Thoracic aorta (tissue), 2 donors: Measurements from ENCODE around the gene ARHGAP4. TPM values are rescaled to one million over a fixed set of nuclear protein-coding genes. Genes with fewer than 3 reads are reported as not detected.

ENCODE experiments used
- ATAC-seq: fragments of 150-250 bp; one replicate; pipeline ENCODE4 v1.8.0; 2017; ENCODE audit warnings: low read depth; ENCODE audit not compliant: insufficient number of reproducible peaks, low FRiP score
- DNase-seq: peaks from one replicate; pipeline ENCODE4 v3.0.0-alpha.2; 2020; ENCODE audit warnings: low spot score
- H3K27ac ChIP-seq, 2 donors: fragments of 200-600 bp; sonication (generic); 1 replicate in 1 of 2; 2 replicates in 1 of 2; pipeline ENCODE4 v1.5.1; 2016; ENCODE audit warnings: mild to moderate bottlenecking in 2 of 2, moderate library complexity in 2 of 2
- H3K27me3 ChIP-seq: fragments of 200-600 bp; sonication (generic); replicated peaks from 2 replicates; pipeline ENCODE4 v1.6.0; 2016; ENCODE audit warnings: mild to moderate bottlenecking; ENCODE audit not compliant: insufficient read depth
- H3K36me3 ChIP-seq: fragments of 200-600 bp; sonication (generic); one replicate; pipeline ENCODE4 v1.5.1; 2016
- H3K4me1 ChIP-seq, 2 donors: fragments of 200-600 bp; sonication (generic); 1 replicate in 1 of 2; 2 replicates in 1 of 2; pipeline versions ENCODE4 v1.5.1 to v1.6.0; 2016; ENCODE audit warnings: low read depth in 2 of 2, mild to moderate bottlenecking in 1 of 2; ENCODE audit not compliant: control insufficient read depth in 1 of 2
- H3K4me3 ChIP-seq: fragments of 200-600 bp; sonication (generic); 2 replicates; pipeline ENCODE4 v1.5.1; 2016; ENCODE audit warnings: mild to moderate bottlenecking
- H3K9me3 ChIP-seq: fragments of 200-600 bp; sonication (generic); 2 replicates; pipeline ENCODE4 v1.5.1; 2016
- total RNA-seq, 2 donors: library from RNA; depleted of rRNA; stranded (reverse); fragments of >200 nt; gene quantifications; one replicate each; pipeline versions ENCODE4 v1.1.0 to v1.2.3, GENCODE V29; 2016
- TF ChIP-seq, protein P1 (sequence below): fragments of 200-600 bp; sonication (generic); IDR thresholded peaks from one replicate; pipeline ENCODE4 v1.5.1; 2019; ENCODE audit warnings: antibody characterized with exemption

ARHGAP4 gene
- total RNA-seq, 2 donors from 2014 or later: 31.7 to 92.1 TPM

DNA sequence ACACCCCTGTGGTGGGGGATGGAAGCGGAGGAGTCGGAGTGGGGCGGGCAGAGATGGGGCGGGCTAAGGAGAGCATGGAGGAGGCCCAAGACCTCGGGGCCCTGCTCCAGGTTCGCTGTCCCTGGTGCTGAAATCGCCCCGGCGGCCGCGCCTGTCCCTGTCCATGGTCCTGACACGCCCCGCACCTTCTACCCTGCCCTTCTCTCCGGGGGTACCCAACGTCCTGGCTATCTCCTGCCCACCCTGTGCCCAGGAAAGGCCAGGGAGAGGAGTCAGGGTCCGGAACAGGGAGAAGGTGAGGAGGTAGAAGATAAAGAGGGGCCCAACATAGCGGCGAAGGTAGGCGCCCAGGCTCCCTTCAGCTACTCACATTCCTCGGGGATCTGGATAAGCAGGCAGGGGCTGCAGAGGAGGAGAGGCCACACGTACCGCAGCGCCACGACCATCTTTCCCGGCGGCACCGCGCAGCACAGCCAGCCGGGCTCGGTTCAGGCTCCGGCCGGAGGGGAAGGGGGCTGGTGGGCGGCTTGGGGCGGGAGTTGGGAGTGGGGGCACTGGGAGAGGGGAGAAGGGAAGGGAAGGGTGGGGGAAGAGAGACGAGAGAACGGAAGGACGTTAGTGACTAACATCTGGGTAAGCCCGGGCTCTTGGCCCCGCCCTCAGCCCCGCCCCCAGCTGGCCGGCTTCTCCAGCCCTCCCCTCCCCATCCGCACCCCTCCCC, 50.5 kb downstream of the ARHGAP4 start:
- Histone ChIP-seq H3K27ac (no peak overlapping the region), H3K4me1 (no peaks in the 10 kb centered on the region), H3K27me3 (no peaks in the 10 kb centered on the region), H3K36me3 (no peaks in the 10 kb centered on the region), H3K4me3 (no peak overlapping the region), H3K9me3 (no peaks in the 10 kb centered on the region)
- TF ChIP-seq, protein P1, sequence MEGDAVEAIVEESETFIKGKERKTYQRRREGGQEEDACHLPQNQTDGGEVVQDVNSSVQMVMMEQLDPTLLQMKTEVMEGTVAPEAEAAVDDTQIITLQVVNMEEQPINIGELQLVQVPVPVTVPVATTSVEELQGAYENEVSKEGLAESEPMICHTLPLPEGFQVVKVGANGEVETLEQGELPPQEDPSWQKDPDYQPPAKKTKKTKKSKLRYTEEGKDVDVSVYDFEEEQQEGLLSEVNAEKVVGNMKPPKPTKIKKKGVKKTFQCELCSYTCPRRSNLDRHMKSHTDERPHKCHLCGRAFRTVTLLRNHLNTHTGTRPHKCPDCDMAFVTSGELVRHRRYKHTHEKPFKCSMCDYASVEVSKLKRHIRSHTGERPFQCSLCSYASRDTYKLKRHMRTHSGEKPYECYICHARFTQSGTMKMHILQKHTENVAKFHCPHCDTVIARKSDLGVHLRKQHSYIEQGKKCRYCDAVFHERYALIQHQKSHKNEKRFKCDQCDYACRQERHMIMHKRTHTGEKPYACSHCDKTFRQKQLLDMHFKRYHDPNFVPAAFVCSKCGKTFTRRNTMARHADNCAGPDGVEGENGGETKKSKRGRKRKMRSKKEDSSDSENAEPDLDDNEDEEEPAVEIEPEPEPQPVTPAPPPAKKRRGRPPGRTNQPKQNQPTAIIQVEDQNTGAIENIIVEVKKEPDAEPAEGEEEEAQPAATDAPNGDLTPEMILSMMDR: no peak
- ATAC-seq (no peak), DNase-seq (no peak)

DNA sequence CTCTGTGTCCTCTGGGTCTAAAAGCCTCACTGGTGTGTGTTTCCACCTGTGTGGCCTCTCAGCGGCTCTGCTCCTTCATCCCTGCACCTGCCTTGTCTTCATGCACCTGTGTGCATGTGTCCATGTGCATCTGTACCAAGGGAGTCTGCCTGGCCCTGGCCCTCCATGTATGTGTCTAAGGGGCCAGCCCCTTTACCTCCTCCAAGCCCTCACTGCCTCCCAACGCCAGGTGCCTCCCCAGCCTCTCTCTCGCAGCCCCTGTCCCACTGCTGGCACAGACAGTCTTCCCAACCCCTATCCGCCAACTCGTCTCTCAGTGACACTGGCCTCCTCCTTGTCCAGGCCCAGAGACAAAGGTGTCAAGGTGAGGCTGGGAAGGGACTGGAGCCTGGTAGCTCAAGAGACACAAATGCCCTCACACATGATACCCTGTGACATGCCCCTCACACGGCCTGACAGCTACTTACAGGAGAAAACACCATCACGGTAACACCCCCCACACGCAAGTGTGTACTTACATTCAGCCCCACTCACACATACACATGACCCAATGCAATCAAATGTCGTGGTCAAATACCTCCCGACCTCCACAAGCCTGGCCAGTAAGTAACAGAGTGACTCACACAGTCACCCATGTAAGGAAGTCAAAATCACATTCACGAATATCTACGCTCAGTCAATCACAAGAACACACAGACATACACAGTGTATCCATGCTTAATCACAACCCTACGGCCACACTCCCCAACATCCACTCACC, 51.5 kb downstream of the ARHGAP4 start:
- TF ChIP-seq, protein P1: no peak
- Histone ChIP-seq H3K9me3 (no peaks in the 10 kb centered on the region), H3K27ac (no peak overlapping the region), H3K4me1 (no peaks in the 10 kb centered on the region), H3K27me3 (no peaks in the 10 kb centered on the region), H3K36me3 (no peaks in the 10 kb centered on the region), H3K4me3 (no peak overlapping the region)
- ATAC-seq (no peak), DNase-seq (no peak)

DNA sequence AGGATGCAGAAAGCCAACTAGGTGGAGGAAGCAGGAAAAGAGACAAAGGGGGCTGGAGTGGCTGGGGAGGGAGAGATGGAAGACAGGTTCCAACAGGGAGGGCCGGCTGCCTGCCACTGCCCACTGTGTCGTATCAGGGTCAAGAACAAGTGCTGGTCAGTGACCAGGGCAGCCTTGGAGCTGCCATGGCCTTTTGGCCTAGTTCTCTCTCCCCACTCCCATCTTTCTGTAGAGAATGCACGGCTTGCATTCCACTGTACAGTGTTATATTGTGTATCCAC, 52.0 kb downstream of the ARHGAP4 start:
- no peaks in the 10 kb centered on the region for H3K27me3 ChIP-seq

DNA sequence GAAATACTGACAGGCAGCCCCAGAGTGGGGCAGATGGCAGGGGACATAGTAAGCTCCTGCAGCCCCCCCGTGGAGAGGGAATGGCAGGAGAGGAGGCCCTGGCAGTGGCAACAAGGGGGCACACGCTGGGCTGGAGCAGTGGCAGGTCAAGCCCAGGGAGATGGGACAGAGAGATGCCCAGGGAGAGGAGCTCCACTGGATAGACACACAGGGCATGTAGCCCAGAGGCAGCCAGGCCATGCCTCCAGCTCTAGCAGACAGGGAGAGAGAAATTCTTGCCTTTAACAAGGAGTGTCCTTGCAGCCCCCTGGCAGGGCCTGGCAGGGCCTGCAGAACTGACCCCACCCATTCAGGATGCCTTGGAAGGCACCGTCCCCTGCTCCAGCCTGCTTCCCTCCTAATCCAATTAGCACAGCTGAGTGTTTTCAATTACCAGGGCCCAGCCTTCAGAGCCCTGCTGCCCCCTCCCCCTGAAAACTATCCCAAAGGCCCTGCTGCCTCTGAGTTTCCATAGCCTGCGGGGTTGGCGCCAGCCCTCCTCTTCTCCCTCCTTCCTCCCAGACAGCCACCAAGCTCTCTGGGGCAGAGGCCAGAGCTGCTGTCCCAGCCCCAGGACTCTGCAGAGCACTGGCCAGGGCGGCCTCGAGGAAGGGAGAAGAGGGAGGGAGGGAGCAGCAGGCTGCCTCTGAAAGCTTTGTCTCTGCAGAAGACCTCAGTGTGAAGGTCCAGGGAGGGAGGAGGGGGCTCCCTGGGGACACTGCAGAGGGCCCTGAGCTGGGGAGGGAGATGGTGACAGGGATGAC, 52.6 kb downstream of the ARHGAP4 start:
- Histone ChIP-seq H3K27ac (no peak overlapping the region), H3K27me3 (no peaks in the 10 kb centered on the region), H3K36me3 (no peaks in the 10 kb centered on the region), H3K4me3 (no peak overlapping the region), H3K9me3 (no peaks in the 10 kb centered on the region), H3K4me1 (no peaks in the 10 kb centered on the region)
- DNase-seq (no peak), ATAC-seq (no peak)
- TF ChIP-seq, protein P1: no peak

More for the DNA sequence above, 52.0 kb downstream of the ARHGAP4 start:
- H3K27ac ChIP-seq: no peak overlapping the region
- DNase-seq (no peak), ATAC-seq (no peak)
- TF ChIP-seq, protein P1: no peak
- H3K4me3 ChIP-seq: no peak overlapping the region
- H3K36me3 ChIP-seq: no peaks in the 10 kb centered on the region
- H3K4me1 ChIP-seq: no peaks in the 10 kb centered on the region
- H3K9me3 ChIP-seq: no peaks in the 10 kb centered on the region
